ENCODE measurements around the gene METTL9. TPM values are rescaled to one million over a fixed set of nuclear protein-coding genes. Genes with fewer than 3 reads are reported as not detected.
"Not testable (repeated sequence)": the region's sequence is repeated elsewhere in the genome, so short reads cannot be mapped to it uniquely, and the experiment has no call there.

Gene METTL9
- total and polyA plus RNA-seq, 9 of the 15 experiments (the other 6 are each of a cell fraction or from before 2014, with no cell fraction given), result 12.2 to 107 (median 79.1) TPM

- BruUV-seq (replicated peaks); H2AFZ ChIP-seq (ENCODE audit: low read depth, low read length); CTCF ChIA-PET (ENCODE audit: low intra/inter-chr PET ratio); DNase-seq (ENCODE audit: extremely low read depth in 1 of 4, low spot score in 3 of 4); H3K4me2 ChIP-seq (ENCODE audit: insufficient read depth, low read length); H3K27ac ChIP-seq (ENCODE audit: extremely low read depth, low read depth, low read length); FAIRE-seq; H3K4me3 ChIP-seq; ATAC-seq; H3K9me3 ChIP-seq (replicated peaks; ENCODE audit: control insufficient read depth, insufficient read depth, low read depth, low read length); H3K9me1 ChIP-seq (ENCODE audit: control insufficient read depth, insufficient read depth, low read length); H3K79me2 ChIP-seq (ENCODE audit: control insufficient read depth, insufficient read depth, low read length); H3K36me3 ChIP-seq (ENCODE audit: control insufficient read depth, insufficient read depth, low read length); H4K20me1 ChIP-seq (replicated peaks; ENCODE audit: control insufficient read depth, insufficient read depth, low read length): not testable (repeated sequence)
- H3K9ac ChIP-seq (ENCODE audit: insufficient read depth in 1 of 2, low read depth in 2 of 2, low read length in 2 of 2), result 0 out of 4 replicates have a peak overlapping the region, but pooled peaks of 1 of the 2 experiments have one; percentile 56
- POLR2A ChIA-PET, result interaction anchor here (1.1 kb wide), 1 partner anchor 40 kb away, joined by 3 read pairs; no protein-coding TSS in a partner anchor
- intact Hi-C loops (cut with micrococcal nuclease), result loop anchor here (10.0 kb wide), 1 partner anchor 402 kb away; the partner anchor contains the start of genes DNAH3 and LDAF1
- H3K27me3 ChIP-seq (ENCODE audit: control insufficient read depth in 2 of 2, insufficient read depth in 2 of 2, low read length in 2 of 2), result peaks cover 3 to 14% of the 10 kb centered on the region in 2 experiments; a peak in 1 of 5 replicates
- in situ Hi-C loops (cut with MboI), result loop anchor here (5.0 to 25.0 kb wide), 2 partner anchors 244 to 399 kb away; partner anchors contain the start of gene LDAF1
- peaks cover 0 to 23% of the 10 kb centered on the region in 2 experiments; a peak in 4 of 5 replicates for H3K4me1 ChIP-seq (replicated peaks in 1 of 2; ENCODE audit: control insufficient read depth in 2 of 2, insufficient read depth in 2 of 2, low read length in 2 of 2)
- WGBS (ENCODE audit: insufficient coverage, low coverage, missing lambda C conversion rate), result 31% methylated on average over 23 of the region's 25 CpGs
Measured at GRCh38 chr16:21556651-21557241, 42.6 kb upstream of the METTL9 start.

GRCh38 chr16:21560462-21560861, 38.9 kb upstream of the METTL9 start:
- H3K27ac ChIP-seq (ENCODE audit: extremely low read depth, low read depth, low read length), result no peak overlapping the region
- TF ChIP-seq POLR3A (IDR thresholded peaks at IDR 0.05; ENCODE audit: borderline replicate concordance, extremely low read depth, insufficient read depth, insufficient read length), result no peak
- in situ Hi-C loops (cut with MboI) (loop anchor here (25.0 kb wide), 1 partner anchor 248 kb away; no protein-coding TSS in a partner anchor), intact Hi-C loops (cut with micrococcal nuclease) (no loop called here)
- H3K9me3 ChIP-seq (replicated peaks; ENCODE audit: control insufficient read depth, insufficient read depth, low read depth, low read length), result no peaks in the 10 kb centered on the region
- H3K9ac ChIP-seq (ENCODE audit: insufficient read depth in 1 of 2, low read depth in 2 of 2, low read length in 2 of 2), result no peak overlapping the region
- H3K9me1 ChIP-seq (ENCODE audit: control insufficient read depth, insufficient read depth, low read length), result no peaks in the 10 kb centered on the region
- peaks cover 3 to 14% of the 10 kb centered on the region in 2 experiments; a peak in 1 of 5 replicates for H3K27me3 ChIP-seq (ENCODE audit: control insufficient read depth in 2 of 2, insufficient read depth in 2 of 2, low read length in 2 of 2)
- ChIA-PET POLR2A (interaction anchor here (0.8 to 1.4 kb wide), 2 partner anchors 9 to 80 kb away, joined by 3 read pairs; no protein-coding TSS in a partner anchor), CTCF (ENCODE audit: low intra/inter-chr PET ratio) (no interaction called here)
- H2AFZ ChIP-seq (ENCODE audit: low read depth, low read length), result no peak overlapping the region
- FAIRE-seq, result no peak
- no peak for DNase-seq (ENCODE audit: extremely low read depth in 1 of 4, low spot score in 3 of 4)
- no peak overlapping the region for H3K4me2 ChIP-seq (ENCODE audit: insufficient read depth, low read length)
- no peak overlapping the region for H3K4me3 ChIP-seq
- H3K79me2 ChIP-seq (ENCODE audit: control insufficient read depth, insufficient read depth, low read length), result no peaks in the 10 kb centered on the region
- WGBS (ENCODE audit: insufficient coverage, low coverage, missing lambda C conversion rate), result 18% methylated on average over 2 of the region's 2 CpGs
- peaks cover 0 to 10% of the 10 kb centered on the region in 2 experiments; a peak in 2 of 5 replicates for H3K4me1 ChIP-seq (replicated peaks in 1 of 2; ENCODE audit: control insufficient read depth in 2 of 2, insufficient read depth in 2 of 2, low read length in 2 of 2)
- no TSS peak for BruUV-seq (replicated peaks)
- no peak for ATAC-seq
- no peaks in the 10 kb centered on the region for H4K20me1 ChIP-seq (replicated peaks; ENCODE audit: control insufficient read depth, insufficient read depth, low read length)
- no peaks in the 10 kb centered on the region for H3K36me3 ChIP-seq (ENCODE audit: control insufficient read depth, insufficient read depth, low read length)

Data from K562 (cell line).